GM19023 (cell line): ENCODE data around the gene TEDDM1.
"Not testable (repeated sequence)": the region's sequence is repeated elsewhere in the genome, so short reads cannot be mapped to it uniquely, and the experiment has no call there.

ENCODE experiments used
- ATAC-seq: cut with Tn5 transposase; IDR thresholded peaks from one replicate; pipeline ENCODE4 v1.9.1; 2021; ENCODE audit warnings: mild to moderate bottlenecking, moderate library complexity; ENCODE audit not compliant: unreplicated experiment

The TEDDM1 gene

DNA sequence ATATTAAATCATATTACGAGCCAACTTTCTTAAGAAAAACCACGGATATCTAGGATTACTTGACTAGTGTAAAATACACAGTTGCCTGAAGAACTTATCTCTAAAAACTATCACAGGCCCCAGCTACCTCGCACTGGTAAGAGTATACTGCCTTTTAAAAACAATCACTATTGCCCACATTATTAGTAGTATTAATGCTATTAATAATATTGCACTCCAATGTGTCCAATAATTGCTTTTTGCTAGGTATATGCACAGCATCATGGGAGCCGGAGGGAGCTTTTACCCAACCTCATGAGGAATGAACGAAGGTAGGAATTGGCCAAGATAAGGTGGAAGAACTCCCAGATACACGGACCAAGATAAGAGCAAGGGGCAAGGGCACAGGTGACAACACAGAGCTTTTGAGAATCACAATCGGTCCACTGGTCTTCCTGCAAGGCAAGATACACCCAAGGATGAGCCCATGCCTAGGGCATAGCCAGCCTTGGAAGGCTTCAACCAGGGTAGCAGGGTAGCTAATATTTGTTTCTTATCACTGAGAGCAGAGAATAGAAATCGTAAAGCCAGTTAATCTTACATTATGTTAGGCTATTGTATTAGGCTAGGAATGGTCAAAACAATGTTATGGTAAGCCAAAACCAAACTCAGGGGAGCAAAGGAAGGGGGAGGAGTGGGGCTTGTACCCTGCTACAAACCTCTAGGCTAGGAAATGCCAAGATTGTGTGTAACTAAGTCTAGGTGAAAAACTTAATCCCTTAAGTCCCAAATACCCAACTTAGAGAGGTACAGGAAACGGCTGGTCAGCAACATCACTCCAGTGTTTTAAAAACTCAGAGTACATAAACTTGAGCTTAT lies 18.3 kb downstream of the TEDDM1 start:
- ATAC-seq: no peak

DNA sequence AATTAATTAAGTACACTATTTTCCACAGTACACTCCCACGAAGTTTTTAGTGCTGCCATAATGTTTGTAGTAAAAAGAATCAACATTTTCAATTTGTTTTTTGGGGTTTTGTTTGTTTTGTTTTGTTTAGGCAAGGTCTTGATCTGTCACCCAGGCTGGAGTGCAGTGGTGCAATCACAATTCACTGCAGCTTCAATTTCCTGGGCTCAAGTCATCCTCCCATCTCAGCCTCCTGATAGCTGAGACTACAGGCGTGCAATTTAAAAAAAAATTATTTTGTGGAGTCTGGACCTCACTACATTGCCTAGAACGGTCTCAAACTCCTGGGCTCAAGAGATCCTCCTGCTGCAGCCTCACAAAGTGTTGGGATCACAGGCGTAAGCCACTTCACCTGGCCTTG lies 20.3 kb downstream of the TEDDM1 start:
- ATAC-seq: no peak

DNA sequence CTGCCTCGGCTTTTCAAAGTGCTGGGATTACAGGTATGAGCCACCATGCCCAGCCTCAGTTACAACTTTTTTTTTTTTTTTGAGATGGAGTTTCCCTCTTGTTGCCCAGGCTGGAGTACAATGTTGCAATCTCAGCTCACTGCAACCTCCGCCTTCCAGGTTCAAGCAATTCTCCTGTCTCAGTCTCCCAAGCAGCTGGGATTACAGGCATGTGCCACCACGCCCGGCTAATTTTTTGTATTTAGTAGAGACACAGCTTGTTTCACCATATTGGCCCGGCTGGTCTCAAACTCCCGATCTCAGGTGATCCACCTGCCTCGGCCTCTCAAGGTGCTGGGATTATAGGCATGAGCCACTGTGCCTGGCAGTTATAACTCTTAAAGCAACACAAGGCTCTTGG lies 20.7 kb downstream of the TEDDM1 start:
- not testable (repeated sequence) for ATAC-seq

DNA sequence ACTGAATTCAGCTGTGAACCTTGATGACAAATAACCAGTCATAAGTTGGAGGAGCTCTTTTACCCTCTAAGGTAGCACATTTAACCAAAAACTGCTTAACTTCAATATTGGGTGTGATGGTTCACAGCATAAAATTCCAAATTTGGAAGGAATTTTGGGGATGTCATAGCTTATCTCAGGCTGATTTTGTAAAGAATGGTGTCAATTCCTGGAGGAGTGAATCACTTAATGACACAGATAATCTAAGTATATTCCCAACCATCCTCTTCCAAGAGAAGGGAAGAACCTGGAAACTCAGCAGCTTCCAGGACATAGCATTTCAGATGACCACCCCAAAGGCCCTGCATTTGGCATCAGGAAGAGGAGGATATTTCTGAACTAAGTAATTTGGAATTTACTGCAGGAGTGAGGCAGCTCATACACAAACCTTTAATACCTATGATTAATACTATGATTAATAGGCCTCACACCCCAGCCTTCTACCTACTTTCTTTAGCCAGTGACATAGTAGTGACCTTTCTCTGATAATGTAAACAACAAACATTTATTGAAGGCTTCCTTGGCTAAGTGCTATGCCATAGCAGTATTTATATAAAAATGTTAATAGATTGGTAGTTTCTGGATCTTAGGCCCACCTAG lies 23.4 kb downstream of the TEDDM1 start:
- no peak for ATAC-seq

DNA sequence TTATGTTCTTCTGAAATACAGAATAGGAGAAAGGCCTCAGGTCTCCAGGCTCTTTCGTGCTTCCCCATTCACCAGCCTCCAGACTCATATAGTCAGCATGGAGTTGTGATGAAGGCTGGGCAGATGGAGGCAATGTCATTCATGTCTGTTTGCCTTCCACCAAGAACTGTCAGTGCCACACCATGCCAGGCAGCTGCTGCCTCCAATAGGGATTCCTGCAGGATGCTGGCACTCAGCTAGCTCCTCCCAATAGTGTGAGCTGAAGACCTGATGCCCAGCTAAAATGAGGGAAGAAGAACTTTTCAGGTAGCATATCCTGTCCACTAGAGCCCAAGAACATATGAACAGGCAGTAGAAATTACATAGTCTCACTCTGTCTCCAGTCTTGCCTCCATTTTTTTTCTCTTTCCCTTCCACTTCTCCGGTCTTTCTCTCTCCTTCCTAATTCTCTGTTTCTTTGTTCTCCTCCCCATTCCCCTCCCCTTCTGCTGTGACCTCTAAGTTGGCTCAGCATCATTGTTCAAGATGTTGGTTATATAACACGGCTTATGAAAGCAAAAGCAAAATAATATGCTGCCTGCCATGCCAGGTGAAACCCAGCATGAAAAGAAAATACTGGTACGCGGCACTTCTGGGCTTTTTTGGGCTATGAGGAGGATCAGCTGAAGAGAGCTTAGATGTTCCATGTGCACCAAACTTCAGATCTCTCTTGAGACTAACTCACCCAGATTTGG lies 26.2 kb downstream of the TEDDM1 start:
- no peak for ATAC-seq

DNA sequence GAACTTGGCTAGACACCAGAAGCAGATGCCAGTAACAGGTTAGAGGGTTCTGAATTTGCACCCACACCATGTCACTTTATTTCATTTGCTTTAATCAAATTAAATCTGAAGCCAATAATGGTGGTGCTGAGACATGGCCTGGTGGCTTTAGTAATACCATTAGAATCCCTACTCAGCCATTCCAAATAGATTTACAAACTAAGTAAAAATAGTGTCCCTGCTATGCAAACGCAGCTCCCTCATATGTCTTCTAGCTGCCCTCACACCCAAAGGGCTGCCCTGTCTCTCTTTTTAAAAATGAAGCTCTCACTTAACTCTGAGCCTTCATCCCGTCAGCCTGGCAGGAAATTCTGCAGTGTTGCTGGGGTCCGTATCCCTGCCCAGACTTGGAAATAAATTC lies 29.9 kb downstream of the TEDDM1 start:
- no peak for ATAC-seq

DNA sequence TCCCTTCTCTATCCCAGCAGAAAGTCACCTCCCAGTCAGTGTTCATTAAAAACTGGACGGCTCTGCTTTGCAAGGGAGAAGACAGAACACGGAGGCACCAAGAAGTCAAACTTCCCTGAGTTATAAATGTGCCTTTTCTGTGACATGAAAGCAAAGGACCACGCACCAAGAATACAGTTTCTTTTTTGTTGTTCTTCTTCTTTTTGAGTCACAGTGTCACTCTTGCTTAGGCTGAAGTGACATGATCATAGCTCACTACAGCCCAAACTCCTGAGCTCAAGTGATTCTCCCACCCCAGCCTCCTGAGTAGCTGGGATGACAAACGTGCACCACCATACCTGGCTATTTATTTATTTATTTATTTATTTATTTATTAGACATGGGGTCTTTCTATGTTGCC lies 31.6 kb downstream of the TEDDM1 start:
- no peak for ATAC-seq

DNA sequence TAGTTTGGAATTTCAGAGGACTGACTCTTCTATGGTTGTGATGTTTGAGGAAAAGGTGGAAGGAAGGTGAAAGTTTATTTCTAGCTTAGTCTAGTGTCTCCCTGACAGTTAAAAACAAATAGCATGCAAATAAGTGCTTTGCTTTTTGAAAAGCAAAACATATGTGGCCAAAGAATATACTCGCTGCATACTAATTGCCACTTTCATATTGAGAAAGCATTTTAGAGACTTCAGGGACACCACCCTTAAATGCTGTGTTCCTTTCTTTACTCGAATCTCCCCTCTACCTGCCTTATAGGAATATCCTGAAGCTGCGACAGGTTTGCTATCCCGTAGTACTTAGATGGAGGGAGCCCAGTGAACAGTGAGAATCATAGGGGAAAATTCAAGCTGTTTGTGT lies 32.1 kb downstream of the TEDDM1 start:
- ATAC-seq: no peak

DNA sequence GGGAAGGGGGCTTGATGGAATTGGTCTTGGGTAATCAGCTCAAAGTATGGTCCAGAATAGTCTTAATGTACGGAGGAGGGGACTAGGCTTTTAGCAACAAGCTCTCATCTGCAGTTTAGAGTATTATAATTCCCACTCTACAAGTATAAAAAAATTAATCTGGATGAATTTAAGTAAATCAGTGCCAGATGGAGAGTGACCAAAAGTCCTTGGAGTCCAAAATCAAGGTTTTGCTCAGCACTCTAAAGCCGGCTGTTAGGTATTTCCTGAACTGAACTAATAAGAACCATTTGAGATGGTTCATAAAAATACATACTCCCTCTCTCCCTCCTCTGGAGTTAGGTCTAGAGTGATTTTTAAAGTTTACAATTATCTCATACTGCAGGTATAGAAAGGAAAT lies 32.5 kb downstream of the TEDDM1 start:
- ATAC-seq: no peak

DNA sequence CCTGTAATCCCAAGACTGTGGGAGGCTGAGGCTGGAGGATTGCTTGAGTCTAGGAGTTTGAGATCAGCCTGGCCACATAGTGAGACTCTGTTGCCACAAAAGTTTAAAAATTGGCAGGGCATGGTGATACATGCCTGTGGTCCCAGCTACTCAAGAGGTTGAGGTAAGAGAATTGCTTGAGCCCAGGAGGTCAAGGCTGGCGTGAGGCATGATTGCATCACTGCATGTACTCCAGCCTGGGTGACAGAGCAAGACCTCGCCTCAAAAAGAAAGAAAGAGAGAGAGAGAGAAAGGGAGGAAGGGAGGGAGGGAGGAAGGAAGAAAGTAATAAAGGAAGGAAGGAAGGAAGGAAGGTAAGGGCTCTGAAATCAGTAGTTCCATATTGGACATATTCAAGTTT lies 33.9 kb downstream of the TEDDM1 start:
- ATAC-seq: no peak

DNA sequence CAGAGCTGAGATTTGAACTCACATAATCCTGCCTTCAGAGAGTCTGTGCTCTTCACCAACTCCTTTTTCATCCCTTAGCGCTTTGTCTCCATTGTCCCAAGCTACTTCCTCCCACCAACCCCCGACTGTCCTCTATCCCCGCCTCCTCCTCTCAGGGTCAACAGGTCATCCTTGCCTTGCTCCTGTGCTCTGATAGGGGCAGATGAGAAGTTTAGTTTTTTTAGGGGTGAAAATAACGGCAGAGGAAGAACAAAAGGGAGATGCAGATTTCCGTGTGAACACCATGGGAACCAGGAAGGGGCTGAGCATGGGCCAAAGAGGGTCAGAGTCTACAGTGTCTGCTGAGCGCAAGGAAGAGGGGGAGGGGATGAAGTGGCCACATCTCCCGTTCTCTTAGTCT lies 40.8 kb downstream of the TEDDM1 start:
- ATAC-seq: no peak

DNA sequence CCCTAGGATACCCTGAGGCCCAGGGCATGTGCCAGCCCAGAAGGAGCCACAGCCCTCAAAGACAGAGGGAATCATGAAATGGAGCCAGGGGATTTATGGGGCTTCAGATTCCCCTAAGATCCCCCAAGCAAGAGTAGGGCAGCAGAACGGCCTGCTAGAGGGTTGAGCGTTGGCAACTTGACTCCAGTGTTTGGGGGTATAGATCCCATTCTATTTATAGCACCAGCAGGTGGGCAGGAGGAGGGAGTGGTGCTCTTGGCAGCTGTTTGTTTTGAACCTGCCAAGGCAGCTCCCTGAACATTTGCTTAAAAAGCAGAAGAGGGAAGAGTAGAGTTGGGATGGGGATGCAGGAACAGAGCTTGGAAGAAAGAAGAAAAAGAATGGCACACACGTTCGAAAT lies 42.6 kb downstream of the TEDDM1 start:
- no peak for ATAC-seq

DNA sequence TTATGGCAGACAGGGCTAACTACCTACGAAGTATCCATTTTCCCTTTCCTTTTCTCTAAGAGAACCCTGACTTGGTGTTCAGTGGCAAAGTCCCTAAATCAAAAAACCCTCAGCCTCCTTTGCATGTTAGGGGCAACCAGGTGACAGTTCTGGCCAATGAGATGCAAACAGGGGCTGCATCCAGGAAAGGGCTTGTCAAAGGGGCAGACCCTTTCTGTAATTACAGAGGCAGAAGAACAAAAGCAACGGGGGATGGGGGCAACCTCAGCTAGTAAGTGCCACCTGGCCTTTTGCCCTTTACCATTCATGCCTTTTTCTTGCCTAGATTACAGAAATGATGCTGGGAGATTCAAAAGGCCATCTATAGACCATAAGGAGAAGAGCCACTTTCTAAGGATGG lies 43.3 kb downstream of the TEDDM1 start:
- no peak for ATAC-seq

DNA sequence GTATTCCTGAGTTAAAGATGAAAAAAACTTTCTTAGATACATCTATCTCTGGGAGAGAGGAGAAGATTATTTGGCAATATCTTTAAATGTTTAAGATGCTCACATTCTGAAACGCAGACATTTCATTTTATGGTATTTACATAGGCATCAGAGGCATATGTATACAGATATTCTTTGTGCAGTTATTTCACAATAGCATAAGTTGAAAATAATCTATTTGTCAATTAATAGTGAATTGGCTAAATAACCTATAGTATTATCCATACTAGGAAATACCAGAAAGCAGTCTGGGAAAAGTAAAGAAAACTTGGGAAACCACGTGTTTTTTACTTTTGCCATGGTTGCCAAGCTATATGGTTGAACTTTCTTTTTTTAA lies 44.8 kb downstream of the TEDDM1 start:
- ATAC-seq: no peak

DNA sequence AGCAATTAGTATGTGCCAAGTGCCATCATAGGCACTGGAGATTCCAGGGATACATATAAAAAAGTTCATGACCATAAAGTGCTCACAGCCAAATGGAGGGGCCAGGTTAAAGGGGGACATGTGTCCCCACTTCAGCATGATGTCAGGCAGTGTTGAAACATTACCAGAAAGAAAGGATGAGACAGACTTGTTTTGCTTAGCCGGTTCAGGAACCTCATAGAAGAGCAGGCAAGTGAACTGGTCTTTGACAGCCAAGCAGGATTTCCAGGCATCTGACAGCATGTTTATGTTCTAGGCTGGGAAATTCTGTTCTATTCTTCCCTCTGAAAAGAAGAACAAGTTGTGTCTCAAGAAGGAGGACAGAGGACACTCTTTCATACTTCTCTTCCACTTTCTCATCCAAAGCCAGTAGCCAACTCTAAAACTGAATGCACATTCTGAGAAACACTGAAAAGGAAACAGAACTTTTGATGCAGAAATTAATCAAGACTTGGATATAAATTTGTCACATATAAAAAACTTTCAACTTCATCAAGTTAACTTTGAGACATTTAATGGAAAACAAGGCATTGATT lies 48.6 kb downstream of the TEDDM1 start:
- ATAC-seq: no peak

DNA sequence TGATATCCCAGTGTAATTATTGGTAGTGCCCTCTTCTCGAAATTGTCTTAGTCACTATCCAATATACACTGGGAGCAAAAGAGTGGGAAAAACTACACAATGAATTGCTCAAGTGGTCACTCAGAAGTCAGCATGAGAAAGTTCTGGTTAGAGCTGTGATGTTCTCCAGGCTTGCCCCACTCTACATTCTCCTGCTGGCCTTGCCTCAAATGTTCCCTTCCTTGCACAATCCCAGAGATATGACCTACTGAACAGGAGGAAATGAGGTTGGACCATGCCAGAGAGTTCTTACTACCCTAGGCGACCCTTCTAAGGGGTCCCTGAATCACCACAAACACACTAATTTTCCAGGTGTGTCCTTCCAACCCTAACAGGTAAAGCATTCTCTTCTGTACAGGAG lies 49.6 kb downstream of the TEDDM1 start:
- ATAC-seq: no peak

DNA sequence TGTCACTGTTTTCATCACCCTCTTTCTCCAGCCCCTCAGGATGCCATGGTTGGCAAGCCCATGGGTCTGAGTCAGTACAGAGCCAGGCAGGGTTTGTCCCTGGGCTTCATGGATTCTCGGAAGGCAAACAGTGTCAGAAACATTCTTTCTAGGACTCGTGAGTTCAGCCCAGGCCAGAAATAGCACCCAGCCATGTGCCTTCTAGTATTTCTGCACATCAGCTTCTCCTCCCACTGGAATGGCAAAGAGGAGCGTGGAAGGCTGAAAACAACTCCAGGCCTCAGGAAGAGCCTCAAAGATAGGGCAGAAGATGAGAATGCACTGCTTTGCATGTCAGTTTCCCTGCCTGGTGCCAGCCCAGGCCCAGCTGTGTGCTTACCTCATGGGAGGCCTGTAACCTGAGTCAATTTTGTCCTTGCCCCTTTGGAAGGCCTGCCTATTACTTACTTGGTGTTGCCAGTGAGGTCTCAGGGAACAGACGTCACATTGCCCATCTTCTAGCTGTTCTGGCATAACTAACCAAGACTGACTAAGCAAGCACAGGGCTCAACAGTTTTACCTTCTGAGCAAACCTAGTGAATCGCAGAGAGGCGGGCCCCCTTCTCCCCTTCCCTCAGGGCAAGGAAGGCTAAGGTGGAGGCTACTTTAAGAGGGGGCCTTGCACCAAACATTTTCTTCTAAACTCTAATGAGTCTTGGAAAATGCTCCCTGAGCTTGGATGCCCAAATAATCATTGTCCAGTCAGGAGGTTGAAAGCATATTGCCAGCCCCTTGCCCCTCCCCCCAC lies 51.3 kb downstream of the TEDDM1 start:
- ATAC-seq: no peak
